H1 (cell line): ENCODE data around the gene DYDC2. TPM values are rescaled to one million over a fixed set of nuclear protein-coding genes. Genes with fewer than 3 reads are reported as not detected.

Experiments
- CTCF ChIA-PET: fragments of 300-600 bp; sonication (Branson Sonifier 250); formaldehyde crosslinking; loops from one replicate; lab custom pipeline; 2021; ENCODE audit not compliant: partially characterized antibody; lab: Charles Lee
- POLR2A ChIA-PET: fragments of 300-600 bp; sonication (Branson Sonifier 250); formaldehyde crosslinking; loops from one replicate; lab custom pipeline; 2021; ENCODE audit warnings: inconsistent platforms; ENCODE audit not compliant: partially characterized antibody; lab: Charles Lee
- DNase-seq, 2 experiments: peaks; one replicate each; pipeline versions ENCODE4 v3.0.0 to v3.0.0-alpha.2; 2010 to 2022; ENCODE audit warnings: low spot score in 2 of 2, low read depth in 1 of 2, mixed read lengths in 1 of 2
- FAIRE-seq: peaks from 2 replicates; lab custom pipeline; 2011; peaks lifted over from hg19 to GRCh38; lab: Jason Lieb, UNC
- H2AFZ ChIP-seq: 2 replicates; pipeline ENCODE4 v1.8.1; 2012; ENCODE audit warnings: low read length, inconsistent platforms
- H2AK5ac ChIP-seq: 2 replicates; pipeline ENCODE4 v1.6.1; 2013; ENCODE audit warnings: low read depth, low read length
- H2BK120ac ChIP-seq: replicated peaks from 2 replicates; pipeline ENCODE3; 2013; ENCODE audit warnings: low read depth, low read length, inconsistent platforms
- H2BK12ac ChIP-seq: 2 replicates; pipeline ENCODE4 v1.6.1; 2013; ENCODE audit warnings: low read depth, low read length
- H2BK15ac ChIP-seq: 2 replicates; pipeline ENCODE4 v1.6.1; 2013; ENCODE audit warnings: low read length
- H2BK20ac ChIP-seq: 2 replicates; pipeline ENCODE4 v1.6.1; 2013; ENCODE audit warnings: low read length
- H2BK5ac ChIP-seq: 2 replicates; pipeline ENCODE4 v1.6.1; 2013; ENCODE audit warnings: low read depth, low read length
- H3K14ac ChIP-seq: 2 replicates; pipeline ENCODE4 v1.6.1; 2013; ENCODE audit warnings: inconsistent platforms; ENCODE audit not compliant: insufficient read length
- H3K18ac ChIP-seq: 2 replicates; pipeline ENCODE4 v1.6.1; 2013; ENCODE audit warnings: low read length; ENCODE audit errors: extremely low read depth
- H3K23ac ChIP-seq: 2 replicates; pipeline ENCODE4 v1.6.1; 2013; ENCODE audit warnings: inconsistent platforms; ENCODE audit not compliant: insufficient read length
- H3K23me2 ChIP-seq: 2 replicates; pipeline ENCODE4 v1.6.1; 2013; ENCODE audit warnings: low read depth, low read length
- H3K27ac ChIP-seq: 2 replicates; pipeline ENCODE4 v1.6.1; 2011; ENCODE audit warnings: low read depth, low read length, inconsistent platforms
- H3K27me3 ChIP-seq, 4 experiments: replicated peaks in 1 of 4; 1 replicate in 1 of 4; 2 replicates in 3 of 4; pipeline versions ENCODE4 v1.6.1 to v1.8.1; 2011 to 2013; ENCODE audit warnings: low read length in 3 of 4, mild to moderate bottlenecking in 3 of 4, inconsistent platforms in 2 of 4, mixed read lengths in 2 of 4, moderate library complexity in 1 of 4; ENCODE audit not compliant: control insufficient read depth in 3 of 4, insufficient read depth in 3 of 4; ENCODE audit errors: extremely low read depth in 1 of 4
- H3K36me3 ChIP-seq, 4 experiments: 2 replicates each; pipeline versions ENCODE4 v1.6.1 to v1.8.1; 2011 to 2013; ENCODE audit warnings: mild to moderate bottlenecking in 4 of 4, low read length in 3 of 4, moderate library complexity in 2 of 4, control low read depth in 1 of 4, inconsistent platforms in 1 of 4; ENCODE audit not compliant: insufficient read depth in 4 of 4, control insufficient read depth in 2 of 4
- H3K4ac ChIP-seq: replicated peaks from 2 replicates; pipeline ENCODE3; 2013; ENCODE audit warnings: low read length, low read depth, mixed read lengths, inconsistent platforms; ENCODE audit not compliant: insufficient read length
- H3K4me1 ChIP-seq, 4 experiments: replicated peaks in 1 of 4; 1 replicate in 1 of 4; 2 replicates in 3 of 4; pipeline versions ENCODE4 v1.6.1 to v1.8.1; 2011 to 2013; ENCODE audit warnings: low read length in 3 of 4, inconsistent platforms in 2 of 4, mixed read lengths in 1 of 4; ENCODE audit not compliant: insufficient read depth in 4 of 4, control insufficient read depth in 3 of 4
- H3K4me2 ChIP-seq, 2 experiments: 2 replicates each; pipeline versions ENCODE4 v1.6.1 to v1.8.1; 2011 to 2013; ENCODE audit warnings: low read depth in 2 of 2, low read length in 2 of 2, control low read depth in 1 of 2, inconsistent platforms in 1 of 2, mild to moderate bottlenecking in 1 of 2; ENCODE audit not compliant: insufficient read depth in 1 of 2
- H3K4me3 ChIP-seq, 4 experiments: fragments of 200-600, 300-600 bp in 1 of 4; sonication (generic), shearing (Covaris generic), sonication (Bioruptor Twin) in 1 of 4; 2 replicates each; pipeline versions ENCODE4 v1.5.1 to v1.8.1; 2011 to 2016; ENCODE audit warnings: low read length in 4 of 4, low read depth in 3 of 4, control low read depth in 2 of 4, inconsistent platforms in 2 of 4, mild to moderate bottlenecking in 2 of 4, mixed read lengths in 1 of 4, moderate library complexity in 1 of 4; ENCODE audit not compliant: insufficient read depth in 2 of 4; ENCODE audit errors: extremely low read depth in 1 of 4
- H3K56ac ChIP-seq: replicated peaks from 2 replicates; pipeline ENCODE3; 2013; ENCODE audit warnings: low read depth, mild to moderate bottlenecking, mixed read lengths, low read length, inconsistent platforms; ENCODE audit not compliant: insufficient read length
- H3K79me1 ChIP-seq: 2 replicates; pipeline ENCODE4 v1.6.1; 2013; ENCODE audit warnings: low read depth, low read length, control low read depth
- H3K79me2 ChIP-seq, 2 experiments: 2 replicates each; pipeline versions ENCODE4 v1.6.1 to v1.8.1; 2012 to 2013; ENCODE audit warnings: low read length in 2 of 2, mild to moderate bottlenecking in 2 of 2, inconsistent platforms in 1 of 2; ENCODE audit not compliant: insufficient read depth in 2 of 2, control insufficient read depth in 1 of 2
- H3K9ac ChIP-seq, 4 experiments: replicated peaks in 1 of 4; 1 replicate in 1 of 4; 2 replicates in 3 of 4; pipeline versions ENCODE4 v1.6.1 to v1.8.1; 2011 to 2013; ENCODE audit warnings: low read depth in 3 of 4, low read length in 3 of 4, control low read depth in 2 of 4, mild to moderate bottlenecking in 2 of 4, moderate library complexity in 2 of 4, inconsistent platforms in 1 of 4; ENCODE audit errors: extremely low read depth in 1 of 4
- H3K9me3 ChIP-seq, 2 experiments: 2 replicates each; pipeline versions ENCODE4 v1.6.1 to v1.8.1; 2012 to 2013; ENCODE audit warnings: mild to moderate bottlenecking in 2 of 2, moderate library complexity in 2 of 2, control low read depth in 1 of 2, inconsistent platforms in 1 of 2, low read depth in 1 of 2, low read length in 1 of 2, mixed read lengths in 1 of 2; ENCODE audit not compliant: insufficient read depth in 2 of 2
- H4K20me1 ChIP-seq, 2 experiments: replicated peaks in 1 of 2; 2 replicates each; pipeline versions ENCODE3 to v1.8.1; 2011 to 2013; ENCODE audit warnings: inconsistent platforms in 2 of 2, low read length in 2 of 2, mild to moderate bottlenecking in 1 of 2; ENCODE audit not compliant: insufficient read depth in 2 of 2, control insufficient read depth in 1 of 2
- H4K5ac ChIP-seq: 2 replicates; pipeline ENCODE4 v1.6.1; 2013; ENCODE audit warnings: low read length, low read depth, mixed read lengths, inconsistent platforms; ENCODE audit not compliant: insufficient read length
- H4K8ac ChIP-seq: 2 replicates; pipeline ENCODE4 v1.8.0; 2013; ENCODE audit warnings: mild to moderate bottlenecking, moderate library complexity, low read length, inconsistent platforms; ENCODE audit not compliant: insufficient read depth; ENCODE audit errors: extremely low read depth
- H4K91ac ChIP-seq: replicated peaks from 2 replicates; pipeline ENCODE3; 2013; ENCODE audit warnings: low read length, mixed read lengths, inconsistent platforms; ENCODE audit not compliant: insufficient read length
- ASH2L ChIP-seq: fragments of 200-600, 300-600 bp; sonication (generic); IDR thresholded peaks from one replicate; pipeline ENCODE4 v1.7.1; 2017; ENCODE audit warnings: low read length
- CBX8 ChIP-seq: fragments of 300-800, 300-1000 bp; sonication (generic); IDR thresholded peaks from 2 replicates; pipeline ENCODE4 v1.7.1; 2016; ENCODE audit warnings: low read depth, low read length, borderline replicate concordance
- EP300 ChIP-seq, 2 experiments: IDR thresholded peaks; 1 replicate in 1 of 2; 2 replicates in 1 of 2; pipeline ENCODE4 v1.6.1; 2011 to 2012; ENCODE audit warnings: low read depth in 2 of 2, low read length in 2 of 2, mild to moderate bottlenecking in 2 of 2, borderline replicate concordance in 1 of 2, inconsistent platforms in 1 of 2, moderate library complexity in 1 of 2
- EZH2 ChIP-seq: fragments of 200-600 bp; sonication (generic); IDR thresholded peaks from 2 replicates; pipeline ENCODE4 v1.7.1; 2012; ENCODE audit warnings: low read depth, mild to moderate bottlenecking, moderate library complexity, low read length, inconsistent platforms; ENCODE audit not compliant: severe bottlenecking
- NANOG ChIP-seq: IDR thresholded peaks from 2 replicates; pipeline ENCODE4 v1.6.1; 2011; ENCODE audit warnings: low read length, low read depth, mild to moderate bottlenecking, inconsistent platforms; ENCODE audit not compliant: insufficient read depth, poor library complexity, severe bottlenecking
- SUZ12 ChIP-seq: fragments of 200-600 bp; sonication (generic); IDR thresholded peaks from 2 replicates; pipeline ENCODE4 v1.6.1; 2012; ENCODE audit warnings: mild to moderate bottlenecking, inconsistent platforms, low read length, moderate library complexity, mixed read lengths
- TEAD4 ChIP-seq: IDR thresholded peaks from 2 replicates; pipeline ENCODE4 v1.6.1; 2012; ENCODE audit warnings: low read depth, low read length, inconsistent platforms, mixed read lengths
- YY1 ChIP-seq: IDR thresholded peaks from 2 replicates; pipeline ENCODE4 v1.6.1; 2011; ENCODE audit warnings: low read depth, mild to moderate bottlenecking, low read length
- WGBS, 2 experiments: shearing (Covaris generic) in 1 of 2; methylation state at CpG; one replicate each; pipeline versions ENCODE4 v1.1.6 to v1.1.7; 2013 to 2015; ENCODE audit warnings: low lambda C conversion rate in 2 of 2, mixed read lengths in 2 of 2, inconsistent platforms in 1 of 2, low coverage in 1 of 2, missing lambda C conversion rate in 1 of 2; ENCODE audit not compliant: insufficient replicate concordance in 2 of 2, insufficient coverage in 1 of 2, insufficient read length in 1 of 2; ENCODE audit errors: extremely low coverage in 1 of 2, missing lambda C conversion rate in 1 of 2; 5-methylcytosine and 5-hydroxymethylcytosine counted together
- polyA plus RNA-seq, 7 experiments: library from polyadenylated mRNA; depleted of rRNA in 3 of 7; stranded (reverse) in 5 of 7; unstranded in 2 of 7; fragments of >200 nt in 5 of 7; fragments of 200-250 nt in 2 of 7; gene quantifications; 1 replicate in 5 of 7; 2 replicates in 1 of 7; 4 replicates in 1 of 7; pipeline versions ENCODE4 v1.2.1 to v1.2.3, GENCODE V29; 2011 to 2013; ENCODE audit warnings: missing spikeins in 2 of 7, mixed read lengths in 2 of 7
- total RNA-seq: library from RNA; stranded (reverse); fragmentation: NEBNext Ultra II Directional; extraction: Animal tissue kit (Norgen Biotek cat#: 25700); gene quantifications from 2 replicates; pipeline ENCODE4 v1.2.1, GENCODE V29; 2021

The DYDC2 gene
- total and polyA plus RNA-seq, 2 of the 8 experiments (the other 6 are each of a cell fraction or from before 2014, with no cell fraction given): 1.5 to 5.2 TPM

GRCh38 chr10:80410578-80411145 lies 54.1 kb downstream of the DYDC2 start:
- Histone ChIP-seq H3K14ac (no peak overlapping the region), H3K27me3 (peaks cover 0 to 10% (median 7%) of the 10 kb centered on the region in 4 experiments; a peak in 3 of 7 replicates), H2AFZ (no peak overlapping the region), H3K79me2 (peaks cover 0 to 21% of the 10 kb centered on the region in 2 experiments; a peak in 2 of 4 replicates), H2BK20ac (no peak overlapping the region), H2BK5ac (no peak overlapping the region), H2BK12ac (no peak overlapping the region), H4K5ac (no peak overlapping the region), H3K4me1 (peaks cover 0 to 7% (median 3%) of the 10 kb centered on the region in 4 experiments; a peak in 6 of 7 replicates), H3K23me2 (peaks cover 9% of the 10 kb centered on the region; the same call in 1 of the 2 replicates), H3K9me3 (no peaks in the 10 kb centered on the region), H3K27ac (no peak overlapping the region), H2BK15ac (no peak overlapping the region), H3K18ac (no peak overlapping the region), H3K56ac (no peak overlapping the region), H3K4ac (no peak overlapping the region), H3K36me3 (no peaks in the 10 kb centered on the region; a peak in 3 of 8 replicates), H4K91ac (no peak overlapping the region), H3K4me3 (no peak overlapping the region)
- no peak for DNase-seq
- FAIRE-seq: no peak
- CTCF ChIA-PET: interaction anchor here (0.8 to 3.1 kb wide), 7 partner anchors 10 to 186 kb away, joined by 3 to 22 read pairs (median 4); no protein-coding TSS in a partner anchor
- WGBS, 2 experiments: 90% methylated on average over 5 of the region's 5 CpGs; no CpG with 5 or more reads in 1 of the 2 experiments
- no peak for TF ChIP-seq EZH2
- TF ChIP-seq TEAD4: no peak
- TF ChIP-seq CBX8: no peak
- TF ChIP-seq NANOG: no peak
- TF ChIP-seq YY1: no peak
- TF ChIP-seq EP300 (IDR thresholded peaks at IDR 0.05; ENCODE audit: borderline replicate concordance in 1 of 2, low read depth in 2 of 2, low read length in 2 of 2): no peak
- TF ChIP-seq ASH2L: no peak
- no peak for TF ChIP-seq SUZ12
- TF ChIP-seq, all 59 proteins: peak for 0
- H3K23ac ChIP-seq: no peak overlapping the region
- H4K20me1 ChIP-seq: peaks cover 16 to 29% of the 10 kb centered on the region in 2 experiments
- no peak overlapping the region for H3K4me2 ChIP-seq
- H2BK120ac ChIP-seq: no peak overlapping the region
- no peak overlapping the region for H4K8ac ChIP-seq
- H3K79me1 ChIP-seq: peaks cover 2% of the 10 kb centered on the region
- H3K9ac ChIP-seq: no peak overlapping the region
- H2AK5ac ChIP-seq: no peak overlapping the region
- POLR2A ChIA-PET: no interaction called here
